HUES6 (cell line): ENCODE results near the gene RHOF.
"Not testable (repeated sequence)": the region's sequence is repeated elsewhere in the genome, so short reads cannot be mapped to it uniquely, and the experiment has no call there.

Experiments used
- H3K27ac ChIP-seq: 2 replicates; pipeline ENCODE4 v1.7.0; 2013; ENCODE audit warnings: low read depth, mild to moderate bottlenecking, low read length, inconsistent platforms
- H3K27me3 ChIP-seq: 2 replicates; pipeline ENCODE4 v1.6.1; 2013; ENCODE audit warnings: low read length; ENCODE audit not compliant: control insufficient read depth, insufficient read depth
- H3K36me3 ChIP-seq: 2 replicates; pipeline ENCODE4 v1.6.1; 2013; ENCODE audit warnings: low read length; ENCODE audit not compliant: control insufficient read depth, insufficient read depth
- H3K4me1 ChIP-seq: 2 replicates; pipeline ENCODE4 v1.6.1; 2013; ENCODE audit warnings: low read length; ENCODE audit not compliant: control insufficient read depth, insufficient read depth
- H3K4me3 ChIP-seq: 2 replicates; pipeline ENCODE4 v1.5.1; 2013; ENCODE audit warnings: low read depth, low read length
- H3K9ac ChIP-seq: one replicate; pipeline ENCODE4 v1.6.1; 2013; ENCODE audit warnings: mild to moderate bottlenecking, low read length
- H3K9me3 ChIP-seq: 2 replicates; pipeline ENCODE4 v1.6.1; 2013; ENCODE audit warnings: low read depth, low read length; ENCODE audit not compliant: control insufficient read depth, insufficient read depth

Gene RHOF

GRCh38 chr12:121767525-121768016 is 25.9 kb downstream of the RHOF start:
- peaks cover 19% of the 10 kb centered on the region for H3K36me3 ChIP-seq
- H3K27me3 ChIP-seq: no peaks in the 10 kb centered on the region
- H3K9me3 ChIP-seq: no peaks in the 10 kb centered on the region
- no peak overlapping the region for H3K27ac ChIP-seq
- H3K4me1 ChIP-seq: peaks cover 20% of the 10 kb centered on the region; the same call in 1 of the 2 replicates
- no peak overlapping the region for H3K9ac ChIP-seq
- no peak overlapping the region for H3K4me3 ChIP-seq

GRCh38 chr12:121766290-121767039 is 27.0 kb downstream of the RHOF start:
- Histone ChIP-seq H3K4me1 (peaks cover 20% of the 10 kb centered on the region; the same call in 1 of the 2 replicates), H3K27me3 (no peaks in the 10 kb centered on the region), H3K36me3 (peaks cover 28% of the 10 kb centered on the region), H3K27ac (no peak overlapping the region), H3K9me3 (no peaks in the 10 kb centered on the region), H3K4me3 (no peak overlapping the region), H3K9ac (no peak overlapping the region)

DNA sequence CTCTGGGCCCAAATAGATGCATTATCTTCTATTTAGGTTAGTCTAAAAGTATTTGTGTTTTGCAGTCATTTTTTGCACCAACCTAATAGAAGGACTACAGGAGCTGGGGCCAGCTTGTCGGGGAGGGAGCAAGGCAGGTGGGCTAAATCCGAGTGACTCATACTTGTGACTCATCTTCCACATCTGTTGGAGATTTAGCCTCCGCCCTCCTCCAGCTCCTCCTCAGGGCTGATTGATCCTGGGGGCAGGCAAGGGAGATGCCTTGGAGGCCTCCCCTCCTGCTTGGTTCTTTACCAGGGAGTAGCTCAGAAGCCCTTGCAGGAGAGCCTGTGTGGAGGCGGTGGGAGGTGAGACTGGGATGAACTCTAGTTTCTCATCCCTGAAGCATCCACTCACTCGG is 27.9 kb downstream of the RHOF start:
- no peaks in the 10 kb centered on the region for H3K27me3 ChIP-seq
- no peak overlapping the region for H3K27ac ChIP-seq
- no peak overlapping the region for H3K9ac ChIP-seq
- H3K9me3 ChIP-seq: no peaks in the 10 kb centered on the region
- H3K4me1 ChIP-seq: peaks cover 13% of the 10 kb centered on the region; the same call in 1 of the 2 replicates
- H3K36me3 ChIP-seq: peaks cover 31% of the 10 kb centered on the region
- H3K4me3 ChIP-seq: no peak overlapping the region

GRCh38 chr12:121764808-121765207 is 28.7 kb downstream of the RHOF start:
- no peaks in the 10 kb centered on the region for H3K27me3 ChIP-seq
- no peak overlapping the region for H3K9ac ChIP-seq
- no peaks in the 10 kb centered on the region for H3K9me3 ChIP-seq
- H3K4me1 ChIP-seq: peaks cover 7% of the 10 kb centered on the region; the same call in 1 of the 2 replicates
- H3K27ac ChIP-seq: no peak overlapping the region; the same call in 1 of the 2 replicates
- H3K4me3 ChIP-seq: no peak overlapping the region
- H3K36me3 ChIP-seq: peaks cover 31% of the 10 kb centered on the region

- H3K36me3 ChIP-seq: peaks cover 26% of the 10 kb centered on the region
- no peak overlapping the region for H3K27ac ChIP-seq
- H3K9me3 ChIP-seq: no peaks in the 10 kb centered on the region
- no peak overlapping the region for H3K4me3 ChIP-seq
- no peaks in the 10 kb centered on the region for H3K27me3 ChIP-seq
- no peak overlapping the region for H3K9ac ChIP-seq
- peaks cover 7% of the 10 kb centered on the region; the same call in 1 of the 2 replicates for H3K4me1 ChIP-seq
Observed at GRCh38 chr12:121762269-121762668, 31.2 kb downstream of the RHOF start.

- peaks cover 36% of the 10 kb centered on the region for H3K36me3 ChIP-seq
Observed at GRCh38 chr12:121758536-121758935, 35.0 kb downstream of the RHOF start.

DNA sequence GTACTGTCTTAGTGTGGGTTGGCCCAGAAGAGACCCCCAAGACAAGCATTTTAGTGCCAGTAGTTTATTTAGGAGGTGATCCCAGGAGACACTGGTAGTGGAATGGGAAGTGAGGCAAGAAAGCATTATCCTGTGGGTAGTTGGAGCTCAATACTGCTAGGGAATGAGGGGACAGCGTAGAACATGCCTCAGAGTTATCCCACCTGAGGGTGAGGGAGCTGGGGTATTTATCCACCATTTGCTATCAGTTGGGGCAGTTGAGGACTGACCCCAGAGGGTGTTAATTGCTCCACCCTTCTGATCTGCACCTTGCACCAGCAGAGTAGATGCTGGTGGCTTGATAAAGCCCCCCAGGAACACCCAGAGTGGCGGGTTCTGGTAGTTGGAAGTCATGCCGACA is 37.9 kb downstream of the RHOF start:
- Histone ChIP-seq H3K9me3 (no peaks in the 10 kb centered on the region), H3K36me3 (peaks cover 35% of the 10 kb centered on the region), H3K4me1 (no peaks in the 10 kb centered on the region), H3K4me3 (no peak overlapping the region), H3K27ac (no peak overlapping the region), H3K9ac (no peak overlapping the region), H3K27me3 (no peaks in the 10 kb centered on the region)

More at GRCh38 chr12:121758536-121758935, 35.0 kb downstream of the RHOF start:
- H3K4me3 ChIP-seq, H3K9me3 ChIP-seq, H3K27ac ChIP-seq, H3K4me1 ChIP-seq, H3K27me3 ChIP-seq, H3K9ac ChIP-seq: not testable (repeated sequence)

DNA sequence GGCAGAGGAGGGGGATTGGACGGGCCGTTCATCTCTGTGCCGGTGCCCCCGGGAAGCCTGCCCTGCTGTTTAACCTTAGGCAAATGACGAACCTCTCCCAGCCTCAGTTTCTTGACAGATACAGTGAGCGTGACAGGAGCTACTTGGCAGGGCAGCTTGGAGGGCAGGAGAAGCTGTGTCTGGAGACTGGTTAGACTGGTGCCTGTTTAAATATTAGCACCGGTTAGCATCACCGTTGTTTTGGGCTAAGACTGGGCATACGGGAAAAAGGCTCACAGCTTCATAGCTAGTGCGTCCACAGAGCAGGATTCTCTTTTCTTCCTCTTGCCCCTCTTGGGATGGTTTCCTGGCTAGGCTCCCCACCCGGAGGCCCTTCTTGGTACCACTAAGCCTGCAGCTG is 38.7 kb downstream of the RHOF start:
- no peaks in the 10 kb centered on the region for H3K4me1 ChIP-seq
- H3K4me3 ChIP-seq: no peak overlapping the region
- peaks cover 42% of the 10 kb centered on the region for H3K36me3 ChIP-seq
- no peak overlapping the region for H3K9ac ChIP-seq
- no peaks in the 10 kb centered on the region for H3K27me3 ChIP-seq
- H3K9me3 ChIP-seq: no peaks in the 10 kb centered on the region
- H3K27ac ChIP-seq: no peak overlapping the region

- Histone ChIP-seq H3K9me3 (no peaks in the 10 kb centered on the region), H3K4me3 (no peak overlapping the region), H3K9ac (no peak overlapping the region), H3K36me3 (peaks cover 51% of the 10 kb centered on the region), H3K4me1 (peaks cover 4% of the 10 kb centered on the region; the same call in 1 of the 2 replicates), H3K27me3 (no peaks in the 10 kb centered on the region), H3K27ac (no peak overlapping the region)
Observed at GRCh38 chr12:121753844-121754264, 39.6 kb downstream of the RHOF start.

GRCh38 chr12:121751749-121752351 is 41.6 kb downstream of the RHOF start:
- Histone ChIP-seq H3K9me3 (no peaks in the 10 kb centered on the region), H3K9ac (no peak overlapping the region), H3K4me3 (no peak overlapping the region), H3K27ac (no peak overlapping the region), H3K4me1 (peaks cover 12% of the 10 kb centered on the region; the same call in 1 of the 2 replicates), H3K27me3 (no peaks in the 10 kb centered on the region), H3K36me3 (peaks cover 57% of the 10 kb centered on the region)

DNA sequence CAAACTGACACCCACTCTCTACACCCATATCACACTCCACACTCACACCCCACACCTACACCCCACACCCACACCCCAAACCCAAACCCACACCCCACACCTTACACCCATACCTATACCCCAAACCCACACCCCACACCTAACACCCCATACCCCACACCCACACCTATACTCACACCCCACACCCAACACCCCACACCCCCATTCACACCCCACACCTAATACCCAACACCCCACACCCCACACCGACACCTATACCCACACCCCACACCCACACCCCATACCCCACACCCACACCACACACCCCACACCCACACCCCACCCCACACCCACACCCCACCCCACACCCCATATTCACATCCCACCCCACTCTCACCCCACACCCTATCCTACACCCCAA is 42.5 kb downstream of the RHOF start:
- Histone ChIP-seq H3K9me3 (no peaks in the 10 kb centered on the region), H3K9ac (no peak overlapping the region), H3K27me3 (no peaks in the 10 kb centered on the region), H3K36me3 (peaks cover 53% of the 10 kb centered on the region), H3K4me3 (no peak overlapping the region), H3K27ac (no peak overlapping the region), H3K4me1 (peaks cover 12% of the 10 kb centered on the region; the same call in 1 of the 2 replicates)
